Body of pancreas (tissue), 4 donors: Measurements from ENCODE around the gene BAG3.

Source experiments
- CTCF ChIP-seq, 7 experiments: fragments of 450-650 bp in 4 of 7; fragments of 200-600 bp in 3 of 7; sonication (generic) in 3 of 7; IDR thresholded peaks; one replicate each; pipeline ENCODE4 v1.5.1; 2016 to 2019; ENCODE audit warnings: antibody characterized with exemption in 7 of 7
- POLR2A ChIP-seq, 3 donors: fragments of 450-650 bp; IDR thresholded peaks; one replicate each; pipeline ENCODE4 v1.6.1; 2016; ENCODE audit warnings: antibody characterized with exemption in 3 of 3, mild to moderate bottlenecking in 2 of 3

GRCh38 chr10:119602241-119603095 is 48.7 kb upstream of the BAG3 start:
- TF ChIP-seq CTCF (IDR thresholded peaks at IDR 0.05) (peak in 4 of 7 experiments; percentile 8 to 21 (median 14)), POLR2A (IDR thresholded peaks at IDR 0.05) (no peak)
